SK-N-SH treated with all-trans-retinoic acid at 6 μM for 48 hours (cell line): Measurements from ENCODE around the gene CUL1.
A peak's percentile ranks its signal among the peaks of the same experiment; 100 is the strongest.

ENCODE experiments used
- ATAC-seq: fragments of 200-7000 bp; cut with Tn5 transposase; 3 replicates; pipeline ENCODE4 v1.9.1; 2020; ENCODE audit warnings: mild to moderate bottlenecking, moderate library complexity
- ARNTL ChIP-seq: fragments of 450-650 bp; formaldehyde crosslinking; IDR thresholded peaks from 2 replicates; pipeline ENCODE4 v1.5.0; 2020; ENCODE audit warnings: low read depth, mild to moderate bottlenecking, moderate library complexity, borderline replicate concordance
- BACH2 ChIP-seq: fragments of 250-450 bp; sonication (Bioruptor Pico); IDR thresholded peaks from 2 replicates; pipeline ENCODE4 v1.9.0; 2021; ENCODE audit warnings: mild to moderate bottlenecking, borderline replicate concordance
- CSDC2 ChIP-seq: fragments of 250-450 bp; sonication (Bioruptor Pico); IDR thresholded peaks from 2 replicates; pipeline ENCODE4 v1.5.0; 2020; ENCODE audit warnings: mild to moderate bottlenecking, moderate library complexity
- CSRNP3 ChIP-seq: fragments of 250-450 bp; sonication (Bioruptor Pico); IDR thresholded peaks from 2 replicates; pipeline ENCODE4 v1.5.1; 2021; ENCODE audit warnings: mild to moderate bottlenecking, moderate library complexity
- ESRRG ChIP-seq: fragments of 250-450 bp; sonication (Bioruptor Pico); IDR thresholded peaks from 2 replicates; pipeline ENCODE4 v1.6.1; 2021; ENCODE audit warnings: mild to moderate bottlenecking
- GLIS3 ChIP-seq: fragments of 250-450 bp; sonication (Bioruptor Pico); IDR thresholded peaks from 2 replicates; pipeline ENCODE4 v1.5.0; 2020; ENCODE audit warnings: mild to moderate bottlenecking, moderate library complexity
- ISL1 ChIP-seq: fragments of 250-450 bp; sonication (Bioruptor Pico); IDR thresholded peaks from 2 replicates; pipeline ENCODE4 v2.1.2; 2022; ENCODE audit warnings: mild to moderate bottlenecking, moderate library complexity
- OSR1 ChIP-seq: fragments of 250-450 bp; sonication (Bioruptor Pico); IDR thresholded peaks from 2 replicates; pipeline ENCODE4 v1.8.0; 2022; ENCODE audit warnings: moderate library complexity, mild to moderate bottlenecking, inconsistent platforms
- PATZ1 ChIP-seq: fragments of 250-450 bp; sonication (Bioruptor Pico); IDR thresholded peaks from 2 replicates; pipeline ENCODE4 v1.8.0; 2020; ENCODE audit warnings: mild to moderate bottlenecking, moderate library complexity, borderline replicate concordance
- PPARA ChIP-seq: fragments of 250-450 bp; sonication (Bioruptor Pico); IDR thresholded peaks from 2 replicates; pipeline ENCODE4 v1.5.0; 2020; ENCODE audit warnings: mild to moderate bottlenecking, borderline replicate concordance
- RARB ChIP-seq: fragments of 250-450 bp; sonication (Bioruptor Pico); IDR thresholded peaks from 2 replicates; pipeline ENCODE4 v1.8.0; 2021; ENCODE audit warnings: mild to moderate bottlenecking, moderate library complexity
- SNAI2 ChIP-seq: fragments of 250-450 bp; sonication (Bioruptor Pico); IDR thresholded peaks from 2 replicates; pipeline ENCODE4 v1.5.0; 2020; ENCODE audit warnings: mild to moderate bottlenecking, moderate library complexity
- TCF4 ChIP-seq: fragments of 250-450 bp; sonication (Bioruptor Pico); IDR thresholded peaks from 2 replicates; pipeline ENCODE4 v1.8.0; 2021; ENCODE audit warnings: mild to moderate bottlenecking, moderate library complexity, borderline replicate concordance
- TSHZ2 ChIP-seq: fragments of 250-450 bp; sonication (Bioruptor Pico); IDR thresholded peaks from 2 replicates; pipeline ENCODE4 v1.5.0; 2020; ENCODE audit warnings: mild to moderate bottlenecking, moderate library complexity
- ZC3H10 ChIP-seq: fragments of 250-450 bp; sonication (Bioruptor Pico); IDR thresholded peaks from 2 replicates; pipeline ENCODE4 v1.5.1; 2021; ENCODE audit warnings: mild to moderate bottlenecking, moderate library complexity
- ZFP30 ChIP-seq: fragments of 450-650 bp; formaldehyde crosslinking; IDR thresholded peaks from 2 replicates; pipeline ENCODE4 v1.5.0; 2022; ENCODE audit warnings: mild to moderate bottlenecking, moderate library complexity
- ZNF565 ChIP-seq: fragments of 450-650 bp; formaldehyde crosslinking; conservative IDR thresholded peaks from 2 replicates; pipeline ENCODE4 v1.5.0; 2020; ENCODE audit warnings: low read depth, mild to moderate bottlenecking, moderate library complexity
- ZNF70 ChIP-seq: fragments of 450-650 bp; formaldehyde crosslinking; IDR thresholded peaks from 2 replicates; pipeline ENCODE4 v1.5.0; 2020; ENCODE audit warnings: mild to moderate bottlenecking, moderate library complexity
- ZNF8 ChIP-seq: fragments of 450-650 bp; formaldehyde crosslinking; IDR thresholded peaks from 2 replicates; pipeline ENCODE4 v1.5.0; 2020; ENCODE audit warnings: mild to moderate bottlenecking, moderate library complexity

Gene CUL1

GRCh38 chr7:148814922-148815559 lies 116.3 kb downstream of the CUL1 start (continued):
- TF ChIP-seq ZNF565 (no peak), SNAI2 (CRISPR knock-in tag) (no peak), ZFP30 (no peak), CSDC2 (CRISPR knock-in tag) (no peak), RARB (CRISPR knock-in tag) (no peak), GLIS3 (CRISPR knock-in tag) (no peak)

- no peak for ATAC-seq
- TF ChIP-seq OSR1 (CRISPR knock-in tag) (no peak), PPARA (CRISPR knock-in tag) (no peak), ZNF70 (CRISPR knock-in tag) (no peak), RARB (CRISPR knock-in tag) (no peak), ZFP30 (no peak), TCF4 (CRISPR knock-in tag) (no peak), BACH2 (CRISPR knock-in tag) (no peak), PATZ1 (CRISPR knock-in tag) (no peak), ZC3H10 (CRISPR knock-in tag) (no peak)
- TF ChIP-seq, all 23 proteins: peak for 0
Measured at GRCh38 chr7:148815612-148816011, 116.9 kb downstream of the CUL1 start.

GRCh38 chr7:148819697-148820360 lies 121.1 kb downstream of the CUL1 start:
- TF ChIP-seq ZNF565 (no peak), ISL1 (peak; percentile 71)
- peak; percentile 68 for ATAC-seq

GRCh38 chr7:148821422-148821821 lies 122.7 kb downstream of the CUL1 start:
- TF ChIP-seq SNAI2 (CRISPR knock-in tag), result no peak
- no peak for TF ChIP-seq ZC3H10 (CRISPR knock-in tag)
- no peak for TF ChIP-seq TCF4 (CRISPR knock-in tag)
- no peak for TF ChIP-seq CSRNP3 (CRISPR knock-in tag)
- no peak for TF ChIP-seq PATZ1 (CRISPR knock-in tag)
- no peak for TF ChIP-seq ZNF70 (CRISPR knock-in tag)
- TF ChIP-seq RARB (CRISPR knock-in tag), result no peak
- no peak for TF ChIP-seq ISL1
- TF ChIP-seq PPARA (CRISPR knock-in tag), result no peak
- TF ChIP-seq, all 23 proteins: peak for 0
- ATAC-seq, result no peak

- ATAC-seq, result no peak
- no peak for TF ChIP-seq ZNF565
- no peak for TF ChIP-seq ZFP30
- TF ChIP-seq ISL1, result no peak
- TF ChIP-seq ZNF8 (CRISPR knock-in tag), result no peak
- TF ChIP-seq ESRRG (CRISPR knock-in tag), result no peak
- TF ChIP-seq CSDC2 (CRISPR knock-in tag), result no peak
- no peak for TF ChIP-seq SNAI2 (CRISPR knock-in tag)
- no peak for TF ChIP-seq BACH2 (CRISPR knock-in tag)
- TF ChIP-seq OSR1 (CRISPR knock-in tag), result no peak
- no peak for TF ChIP-seq ARNTL (CRISPR knock-in tag)
- no peak for TF ChIP-seq TSHZ2
- TF ChIP-seq RARB (CRISPR knock-in tag), result no peak
Measured at GRCh38 chr7:148824864-148825263, 126.2 kb downstream of the CUL1 start.
